H1 (cell line): ENCODE results near the gene CORO7. TPM values are rescaled to one million over a fixed set of nuclear protein-coding genes. Genes with fewer than 3 reads are reported as not detected.

Experiments
- BCL11A ChIP-seq, 2 experiments: IDR thresholded peaks; one replicate each; pipeline ENCODE4 v1.6.1; 2011; ENCODE audit warnings: low read depth in 2 of 2, low read length in 2 of 2, mild to moderate bottlenecking in 2 of 2
- EZH2 ChIP-seq: fragments of 200-600 bp; sonication (generic); IDR thresholded peaks from 2 replicates; pipeline ENCODE4 v1.7.1; 2012; ENCODE audit warnings: low read depth, mild to moderate bottlenecking, moderate library complexity, low read length, inconsistent platforms; ENCODE audit not compliant: severe bottlenecking
- NRF1 ChIP-seq: IDR thresholded peaks from 2 replicates; pipeline ENCODE4 v1.6.1; 2011; ENCODE audit warnings: mild to moderate bottlenecking, low read depth, low read length, improper control_type of control experiment
- RBBP5 ChIP-seq: IDR thresholded peaks from 2 replicates; pipeline ENCODE4 v1.7.1; 2012; ENCODE audit warnings: low read depth, mild to moderate bottlenecking, inconsistent platforms, low read length, moderate library complexity, borderline replicate concordance
- SP1 ChIP-seq: IDR thresholded peaks from 2 replicates; pipeline ENCODE4 v1.6.1; 2011; ENCODE audit warnings: low read depth, low read length
- SP2 ChIP-seq: IDR thresholded peaks from 2 replicates; pipeline ENCODE4 v1.6.1; 2012; ENCODE audit warnings: mild to moderate bottlenecking, low read length, inconsistent platforms
- SRF ChIP-seq: IDR thresholded peaks from 2 replicates; pipeline ENCODE4 v1.6.1; 2011; ENCODE audit warnings: mild to moderate bottlenecking, low read depth, low read length, moderate library complexity
- TEAD4 ChIP-seq: IDR thresholded peaks from 2 replicates; pipeline ENCODE4 v1.6.1; 2012; ENCODE audit warnings: low read depth, low read length, inconsistent platforms, mixed read lengths
- YY1 ChIP-seq: IDR thresholded peaks from 2 replicates; pipeline ENCODE4 v1.6.1; 2011; ENCODE audit warnings: low read depth, mild to moderate bottlenecking, low read length
- polyA plus RNA-seq, 7 experiments: library from polyadenylated mRNA; depleted of rRNA in 3 of 7; stranded (reverse) in 5 of 7; unstranded in 2 of 7; fragments of >200 nt in 5 of 7; fragments of 200-250 nt in 2 of 7; gene quantifications; 1 replicate in 5 of 7; 2 replicates in 1 of 7; 4 replicates in 1 of 7; pipeline versions ENCODE4 v1.2.1 to v1.2.3, GENCODE V29; 2011 to 2013; ENCODE audit warnings: missing spikeins in 2 of 7, mixed read lengths in 2 of 7
- total RNA-seq: library from RNA; stranded (reverse); fragmentation: NEBNext Ultra II Directional; extraction: Animal tissue kit (Norgen Biotek cat#: 25700); gene quantifications from 2 replicates; pipeline ENCODE4 v1.2.1, GENCODE V29; 2021
- TF ChIP-seq, protein P1 (sequence below), 3 experiments: IDR thresholded peaks; 1 replicate in 2 of 3; 2 replicates in 1 of 3; pipeline versions ENCODE4 v1.5.1 to v1.6.1; 2011; ENCODE audit warnings: low read length in 3 of 3, mild to moderate bottlenecking in 3 of 3, inconsistent platforms in 2 of 3, low read depth in 1 of 3, moderate library complexity in 1 of 3; ENCODE audit not compliant: insufficient read depth in 1 of 3; ENCODE audit errors: control extremely low read depth in 1 of 3

The CORO7 gene
- total and polyA plus RNA-seq, 2 of the 8 experiments (the other 6 are each of a cell fraction or from before 2014, with no cell fraction given) = 25.2 to 29.8 TPM

DNA sequence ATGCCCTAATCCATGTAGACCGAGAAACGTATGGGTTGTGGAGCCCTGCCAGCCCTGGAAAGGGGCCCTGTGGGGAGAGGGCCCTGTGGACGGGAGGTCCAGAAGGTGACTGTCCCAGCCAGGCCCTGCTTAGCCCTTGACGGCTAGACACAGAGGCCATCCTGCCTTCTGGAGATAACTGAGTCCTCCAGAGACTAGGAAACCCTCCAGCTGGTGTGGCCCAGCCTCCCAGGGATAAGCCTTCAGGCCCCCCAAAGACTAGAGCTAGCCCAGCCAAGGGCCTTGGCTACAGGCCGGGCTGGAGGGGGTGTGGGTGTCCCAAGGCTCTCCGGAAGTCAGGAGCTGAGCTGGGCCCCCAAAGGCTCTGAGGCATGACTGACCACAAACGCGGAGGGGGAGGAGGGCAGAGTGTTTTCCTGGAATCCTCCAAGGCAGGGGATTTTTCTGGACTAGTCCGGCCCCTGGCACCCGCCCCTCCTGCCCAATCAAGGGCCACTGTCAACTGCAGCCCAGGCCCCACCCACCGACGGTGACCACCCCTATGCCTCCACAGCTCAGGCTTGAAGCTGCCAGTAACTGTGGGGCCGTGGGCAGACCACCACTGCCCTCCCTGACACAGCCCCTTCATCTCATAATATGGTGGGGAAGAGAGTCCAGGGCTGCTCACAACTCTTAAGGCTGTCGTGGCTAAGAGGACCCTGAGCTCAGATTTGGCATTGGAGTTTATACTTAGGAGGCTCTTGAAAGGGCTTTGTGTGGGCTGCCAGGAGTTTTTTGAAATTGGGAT, 45.6 kb downstream of the CORO7 start (continued):
- TF ChIP-seq, protein P1, sequence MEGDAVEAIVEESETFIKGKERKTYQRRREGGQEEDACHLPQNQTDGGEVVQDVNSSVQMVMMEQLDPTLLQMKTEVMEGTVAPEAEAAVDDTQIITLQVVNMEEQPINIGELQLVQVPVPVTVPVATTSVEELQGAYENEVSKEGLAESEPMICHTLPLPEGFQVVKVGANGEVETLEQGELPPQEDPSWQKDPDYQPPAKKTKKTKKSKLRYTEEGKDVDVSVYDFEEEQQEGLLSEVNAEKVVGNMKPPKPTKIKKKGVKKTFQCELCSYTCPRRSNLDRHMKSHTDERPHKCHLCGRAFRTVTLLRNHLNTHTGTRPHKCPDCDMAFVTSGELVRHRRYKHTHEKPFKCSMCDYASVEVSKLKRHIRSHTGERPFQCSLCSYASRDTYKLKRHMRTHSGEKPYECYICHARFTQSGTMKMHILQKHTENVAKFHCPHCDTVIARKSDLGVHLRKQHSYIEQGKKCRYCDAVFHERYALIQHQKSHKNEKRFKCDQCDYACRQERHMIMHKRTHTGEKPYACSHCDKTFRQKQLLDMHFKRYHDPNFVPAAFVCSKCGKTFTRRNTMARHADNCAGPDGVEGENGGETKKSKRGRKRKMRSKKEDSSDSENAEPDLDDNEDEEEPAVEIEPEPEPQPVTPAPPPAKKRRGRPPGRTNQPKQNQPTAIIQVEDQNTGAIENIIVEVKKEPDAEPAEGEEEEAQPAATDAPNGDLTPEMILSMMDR (IDR thresholded peaks at IDR 0.05; ENCODE audit: control extremely low read depth in 1 of 3, insufficient read depth in 1 of 3, low read depth in 1 of 3, low read length in 3 of 3) = no peak
- no peak for TF ChIP-seq BCL11A (IDR thresholded peaks at IDR 0.05; ENCODE audit: low read depth in 2 of 2, low read length in 2 of 2)
- no peak for TF ChIP-seq SP2
- TF ChIP-seq SRF = no peak
- no peak for TF ChIP-seq NRF1
- TF ChIP-seq SP1 = no peak
- TF ChIP-seq TEAD4 = no peak
- no peak for TF ChIP-seq YY1
- TF ChIP-seq RBBP5 = no peak
- no peak for TF ChIP-seq EZH2
